Keratinocyte (primary cell): ENCODE results near the gene KCNK5. TPM values are rescaled to one million over a fixed set of nuclear protein-coding genes. Genes with fewer than 3 reads are reported as not detected.

Experiments used
- DNase-seq: peaks from one replicate; pipeline ENCODE4 v3.0.0-alpha.2; 2011; ENCODE audit warnings: low read depth, missing footprints, low spot score
- FAIRE-seq: peaks from 2 replicates; lab custom pipeline; 2011; peaks lifted over from hg19 to GRCh38; lab: Jason Lieb, UNC
- H2AFZ ChIP-seq: 2 replicates; pipeline ENCODE4 v1.6.0; 2012; ENCODE audit warnings: low read length, control low read depth, inconsistent platforms; ENCODE audit not compliant: control insufficient read depth
- H3K27ac ChIP-seq: 2 replicates; pipeline ENCODE4 v1.5.1; 2011; ENCODE audit warnings: low read length; ENCODE audit not compliant: control insufficient read depth, insufficient read depth
- H3K27me3 ChIP-seq: 3 replicates; pipeline ENCODE4 v1.6.0; 2011; ENCODE audit warnings: low read length; ENCODE audit not compliant: control insufficient read depth, insufficient read depth; ENCODE audit errors: extremely low read depth
- H3K36me3 ChIP-seq, 2 experiments: 2 replicates in 1 of 2; 3 replicates in 1 of 2; pipeline ENCODE4 v1.5.1; 2011; ENCODE audit warnings: low read length in 2 of 2, mild to moderate bottlenecking in 1 of 2; ENCODE audit not compliant: control insufficient read depth in 2 of 2, insufficient read depth in 2 of 2; ENCODE audit errors: extremely low read depth in 1 of 2
- H3K4me1 ChIP-seq: 3 replicates; pipeline ENCODE4 v1.5.1; 2011; ENCODE audit warnings: low read length; ENCODE audit not compliant: control insufficient read depth, insufficient read depth; ENCODE audit errors: extremely low read depth
- H3K4me2 ChIP-seq: 3 replicates; pipeline ENCODE4 v1.6.0; 2011; ENCODE audit warnings: low read depth, low read length; ENCODE audit not compliant: control insufficient read depth, insufficient read depth; ENCODE audit errors: extremely low read depth
- H3K4me3 ChIP-seq, 3 experiments: fragments of 200-600 bp in 1 of 3; sonication (generic) in 1 of 3; 2 replicates in 2 of 3; 3 replicates in 1 of 3; pipeline ENCODE4 v1.5.1; 2011 to 2016; ENCODE audit warnings: low read length in 3 of 3, mild to moderate bottlenecking in 3 of 3, control low read depth in 2 of 3, inconsistent platforms in 1 of 3, low read depth in 1 of 3, mixed read lengths in 1 of 3, mixed run types in 1 of 3, moderate library complexity in 1 of 3; ENCODE audit not compliant: control insufficient read depth in 2 of 3, insufficient read depth in 2 of 3; ENCODE audit errors: extremely low read depth in 1 of 3
- H3K79me2 ChIP-seq: 2 replicates; pipeline ENCODE4 v1.6.0; 2012; ENCODE audit warnings: low read length; ENCODE audit not compliant: control insufficient read depth, insufficient read depth
- H3K9ac ChIP-seq: 3 replicates; pipeline ENCODE4 v1.6.0; 2011; ENCODE audit warnings: low read length; ENCODE audit not compliant: control insufficient read depth, insufficient read depth; ENCODE audit errors: extremely low read depth
- H3K9me1 ChIP-seq: 3 replicates; pipeline ENCODE4 v1.6.0; 2011; ENCODE audit warnings: low read length; ENCODE audit not compliant: control insufficient read depth, insufficient read depth; ENCODE audit errors: extremely low read depth
- H3K9me3 ChIP-seq: 2 replicates; pipeline ENCODE4 v1.5.1; 2012; ENCODE audit warnings: low read depth, low read length; ENCODE audit not compliant: control insufficient read depth
- H4K20me1 ChIP-seq: 3 replicates; pipeline ENCODE4 v1.6.0; 2011; ENCODE audit warnings: low read length; ENCODE audit not compliant: control insufficient read depth, insufficient read depth; ENCODE audit errors: extremely low read depth
- EZH2 ChIP-seq: IDR thresholded peaks from one replicate; pipeline ENCODE4 v1.6.1; 2012; ENCODE audit warnings: inconsistent platforms, mild to moderate bottlenecking, low read length, moderate library complexity
- dilution Hi-C: fragments of 300-500 bp; cut with MboI; formaldehyde crosslinking; loops from one replicate; pipeline ENCODE4 v1.7.0; 2020; ENCODE audit warnings: low sequenced_read_pairs; ENCODE audit not compliant: extremely low pct_ligation_motif_present
- polyA plus RNA-seq, 5 experiments: library from polyadenylated mRNA; depleted of rRNA in 3 of 5; stranded (reverse) in 3 of 5; stranded (forward) in 1 of 5; unstranded in 1 of 5; fragments of >200 nt; gene quantifications; 1 replicate in 1 of 5; 2 replicates in 3 of 5; 3 replicates in 1 of 5; pipeline versions ENCODE4 v1.2.1 to v1.2.3, GENCODE V29; 2011 to 2012; ENCODE audit warnings: missing spikeins in 2 of 5, low read depth in 1 of 5, low replicate concordance in 1 of 5
- TF ChIP-seq, protein P1 (sequence below), 3 experiments: IDR thresholded peaks in 1 of 3; conservative IDR thresholded peaks in 1 of 3; optimal IDR thresholded peaks in 1 of 3; 2 replicates in 2 of 3; 3 replicates in 1 of 3; pipeline versions ENCODE3 to v1.5.1; 2011; ENCODE audit warnings: low read length in 3 of 3, mild to moderate bottlenecking in 3 of 3, moderate library complexity in 2 of 3, control low read depth in 1 of 3, inconsistent platforms in 1 of 3; ENCODE audit not compliant: insufficient read depth in 2 of 3; ENCODE audit errors: extremely low read depth in 1 of 3

The KCNK5 gene
- polyA plus RNA-seq, 1 donor (not counting 4 experiments of a cell fraction or from before 2014, with no cell fraction given): not detected

DNA sequence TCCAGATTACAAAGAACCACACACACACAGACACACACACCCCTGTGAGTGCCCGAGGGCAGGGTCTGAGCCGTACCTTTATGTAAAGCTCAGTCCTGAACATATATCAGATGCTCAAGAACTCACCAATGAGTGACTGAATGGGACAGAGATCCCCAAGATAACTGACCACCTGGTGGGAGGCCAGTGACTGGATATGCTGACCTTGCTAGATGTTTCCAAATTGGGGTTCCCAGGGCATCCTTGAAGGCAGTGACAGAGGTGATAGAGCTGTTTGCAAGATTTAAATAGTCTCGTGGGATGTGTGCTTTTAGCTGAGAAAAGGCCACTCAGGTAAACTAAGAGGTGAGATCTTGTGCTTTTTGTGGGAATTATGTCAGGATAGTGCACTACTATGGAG is 45.6 kb upstream of the KCNK5 start:
- dilution Hi-C loops: no loop called here
- DNase-seq (no peak), FAIRE-seq (no peak)
- no peak for TF ChIP-seq EZH2
- TF ChIP-seq, protein P1, sequence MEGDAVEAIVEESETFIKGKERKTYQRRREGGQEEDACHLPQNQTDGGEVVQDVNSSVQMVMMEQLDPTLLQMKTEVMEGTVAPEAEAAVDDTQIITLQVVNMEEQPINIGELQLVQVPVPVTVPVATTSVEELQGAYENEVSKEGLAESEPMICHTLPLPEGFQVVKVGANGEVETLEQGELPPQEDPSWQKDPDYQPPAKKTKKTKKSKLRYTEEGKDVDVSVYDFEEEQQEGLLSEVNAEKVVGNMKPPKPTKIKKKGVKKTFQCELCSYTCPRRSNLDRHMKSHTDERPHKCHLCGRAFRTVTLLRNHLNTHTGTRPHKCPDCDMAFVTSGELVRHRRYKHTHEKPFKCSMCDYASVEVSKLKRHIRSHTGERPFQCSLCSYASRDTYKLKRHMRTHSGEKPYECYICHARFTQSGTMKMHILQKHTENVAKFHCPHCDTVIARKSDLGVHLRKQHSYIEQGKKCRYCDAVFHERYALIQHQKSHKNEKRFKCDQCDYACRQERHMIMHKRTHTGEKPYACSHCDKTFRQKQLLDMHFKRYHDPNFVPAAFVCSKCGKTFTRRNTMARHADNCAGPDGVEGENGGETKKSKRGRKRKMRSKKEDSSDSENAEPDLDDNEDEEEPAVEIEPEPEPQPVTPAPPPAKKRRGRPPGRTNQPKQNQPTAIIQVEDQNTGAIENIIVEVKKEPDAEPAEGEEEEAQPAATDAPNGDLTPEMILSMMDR (optimal IDR thresholded peaks at IDR 0.05 in 1 of 3, IDR thresholded peaks at IDR 0.05 in 1 of 3, conservative IDR thresholded peaks at IDR 0.05 in 1 of 3; ENCODE audit: extremely low read depth in 1 of 3, insufficient read depth in 2 of 3, low read length in 3 of 3): no peak
- H3K79me2 ChIP-seq: no peaks in the 10 kb centered on the region
- H3K4me2 ChIP-seq: no peak overlapping the region
- H3K4me3 ChIP-seq: no peak overlapping the region
- no peaks in the 10 kb centered on the region for H3K4me1 ChIP-seq
- H2AFZ ChIP-seq: no peak overlapping the region
- no peak overlapping the region for H3K9ac ChIP-seq
- no peak overlapping the region for H3K27ac ChIP-seq
- H3K9me1 ChIP-seq: no peaks in the 10 kb centered on the region
- no peaks in the 10 kb centered on the region for H3K9me3 ChIP-seq
- H3K27me3 ChIP-seq: no peaks in the 10 kb centered on the region
- H4K20me1 ChIP-seq: no peaks in the 10 kb centered on the region
- no peaks in the 10 kb centered on the region for H3K36me3 ChIP-seq

DNA sequence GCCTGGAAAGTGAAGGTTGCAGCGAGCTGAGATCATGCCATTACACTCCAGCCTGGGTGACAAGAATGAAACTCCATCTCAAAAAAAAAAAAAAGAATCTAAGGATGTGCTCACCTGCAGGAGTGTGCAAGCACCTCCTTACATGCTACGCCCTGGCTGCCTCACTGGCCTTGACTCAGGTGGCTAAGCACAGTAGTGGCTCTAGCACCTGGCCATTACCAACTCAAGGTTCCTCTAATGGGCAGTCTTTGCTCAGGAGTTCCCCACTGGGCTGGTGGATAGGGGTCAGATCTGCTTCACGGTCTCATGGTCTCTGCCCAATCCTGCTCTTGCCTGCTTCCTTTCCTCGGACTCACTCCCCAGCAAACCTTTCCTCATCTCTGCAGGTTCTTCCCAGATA is 45.2 kb upstream of the KCNK5 start:
- FAIRE-seq: no peak
- no peaks in the 10 kb centered on the region for H3K4me1 ChIP-seq
- H3K4me2 ChIP-seq: no peak overlapping the region
- H2AFZ ChIP-seq: no peak overlapping the region
- dilution Hi-C loops: no loop called here
- DNase-seq: no peak
- H3K9me3 ChIP-seq: no peaks in the 10 kb centered on the region
- H3K9ac ChIP-seq: no peak overlapping the region
- TF ChIP-seq, protein P1 (optimal IDR thresholded peaks at IDR 0.05 in 1 of 3, IDR thresholded peaks at IDR 0.05 in 1 of 3, conservative IDR thresholded peaks at IDR 0.05 in 1 of 3; ENCODE audit: extremely low read depth in 1 of 3, insufficient read depth in 2 of 3, low read length in 3 of 3): no peak
- TF ChIP-seq EZH2: no peak
- no peaks in the 10 kb centered on the region for H3K9me1 ChIP-seq
- H4K20me1 ChIP-seq: no peaks in the 10 kb centered on the region
- no peaks in the 10 kb centered on the region for H3K36me3 ChIP-seq
- H3K79me2 ChIP-seq: no peaks in the 10 kb centered on the region
- no peaks in the 10 kb centered on the region for H3K27me3 ChIP-seq
- H3K4me3 ChIP-seq: no peak overlapping the region
- H3K27ac ChIP-seq: no peak overlapping the region
